ENCODE measurements around the gene DCAF5. TPM values are rescaled to one million over a fixed set of nuclear protein-coding genes. Genes with fewer than 3 reads are reported as not detected.

DCAF5 gene
- total RNA-seq, 1 donor from 2014 or later, result 67.8 TPM

- Histone ChIP-seq H3K27ac (peak overlapping the region; percentile 92 to 95), H3K27me3 (no peaks in the 10 kb centered on the region), H3K36me3 (no peaks in the 10 kb centered on the region), H3K4me1 (peaks cover 37 to 82% of the 10 kb centered on the region in 2 donors), H3K9me3 (no peaks in the 10 kb centered on the region), H3K4me3 (no peak overlapping the region)
- intact Hi-C loops (cut with DNase I), result no loop called here
- DNase-seq (ENCODE audit: low spot score in 2 of 2), result peak in 1 of 2 donors; percentile 84
- TF ChIP-seq CTCF (IDR thresholded peaks at IDR 0.05), result no peak
Observed at GRCh38 chr14:69044965-69045555, 107.9 kb downstream of the DCAF5 start.

- H3K4me1 ChIP-seq, result peaks cover 34 to 78% of the 10 kb centered on the region in 2 donors
- no peak overlapping the region for H3K4me3 ChIP-seq
- intact Hi-C loops (cut with DNase I), result no loop called here
Observed at GRCh38 chr14:69044296-69044695, 108.6 kb downstream of the DCAF5 start.

GRCh38 chr14:69043596-69044260 lies 109.2 kb downstream of the DCAF5 start:
- Histone ChIP-seq H3K9me3 (no peaks in the 10 kb centered on the region), H3K36me3 (no peaks in the 10 kb centered on the region), H3K27me3 (no peaks in the 10 kb centered on the region), H3K27ac (peak overlapping the region; percentile 92 to 95), H3K4me1 (peaks cover 34 to 78% of the 10 kb centered on the region in 2 donors), H3K4me3 (no peak overlapping the region)
- DNase-seq (ENCODE audit: low spot score in 2 of 2), result peak; percentile 45 to 87
- intact Hi-C loops (cut with DNase I), result loop anchor here (1.0 to 2.0 kb wide), 2 partner anchors 39 to 66 kb away; no protein-coding TSS in a partner anchor
- no peak for TF ChIP-seq CTCF (IDR thresholded peaks at IDR 0.05)

More at GRCh38 chr14:69044296-69044695, 108.6 kb downstream of the DCAF5 start:
- Histone ChIP-seq H3K9me3 (no peaks in the 10 kb centered on the region), H3K36me3 (no peaks in the 10 kb centered on the region), H3K27ac (peak overlapping the region; percentile 92 to 95), H3K27me3 (no peaks in the 10 kb centered on the region)
- TF ChIP-seq CTCF (IDR thresholded peaks at IDR 0.05), result no peak
- DNase-seq (ENCODE audit: low spot score in 2 of 2), result no peak

- Histone ChIP-seq H3K4me3 (peak overlapping the region in 1 of 2 donors; percentile 31), H3K4me1 (peaks cover 38 to 80% of the 10 kb centered on the region in 2 donors)
- intact Hi-C loops (cut with DNase I), result loop anchor here (1.0 to 2.0 kb wide), 2 partner anchors 38 to 66 kb away; no protein-coding TSS in a partner anchor
Observed at GRCh38 chr14:69042787-69043444, 110.0 kb downstream of the DCAF5 start.

More at GRCh38 chr14:69042787-69043444, 110.0 kb downstream of the DCAF5 start:
- peak in 1 of 3 experiments; percentile 37 for TF ChIP-seq CTCF (IDR thresholded peaks at IDR 0.05)
- Histone ChIP-seq H3K27ac (peak overlapping the region; percentile 92 to 95), H3K36me3 (no peaks in the 10 kb centered on the region), H3K9me3 (no peaks in the 10 kb centered on the region), H3K27me3 (no peaks in the 10 kb centered on the region)
- peak; percentile 47 to 91 for DNase-seq (ENCODE audit: low spot score in 2 of 2)
